ENCODE measurements around the gene TRAPPC10.

The TRAPPC10 gene

GRCh38 chr21:44024257-44024656 lies 12.1 kb downstream of the TRAPPC10 start:
- no peaks in the 10 kb centered on the region for H3K27me3 ChIP-seq
- no peak overlapping the region for H3K4me2 ChIP-seq
- H3K4me1 ChIP-seq, result peaks cover 50% of the 10 kb centered on the region
- H3K9me3 ChIP-seq, result peaks cover 8% of the 10 kb centered on the region
- no peak overlapping the region for H3K9ac ChIP-seq
- no peak overlapping the region for H3K27ac ChIP-seq
- no peak overlapping the region for H3K4me3 ChIP-seq
- TF ChIP-seq Cebpa-rat (IDR thresholded peaks at IDR 0.05), result no peak
- H4K20me1 ChIP-seq, result peaks cover 100% of the 10 kb centered on the region
- H3K36me3 ChIP-seq, result peaks cover 7% of the 10 kb centered on the region; the same call in 1 of the 2 replicates

DNA sequence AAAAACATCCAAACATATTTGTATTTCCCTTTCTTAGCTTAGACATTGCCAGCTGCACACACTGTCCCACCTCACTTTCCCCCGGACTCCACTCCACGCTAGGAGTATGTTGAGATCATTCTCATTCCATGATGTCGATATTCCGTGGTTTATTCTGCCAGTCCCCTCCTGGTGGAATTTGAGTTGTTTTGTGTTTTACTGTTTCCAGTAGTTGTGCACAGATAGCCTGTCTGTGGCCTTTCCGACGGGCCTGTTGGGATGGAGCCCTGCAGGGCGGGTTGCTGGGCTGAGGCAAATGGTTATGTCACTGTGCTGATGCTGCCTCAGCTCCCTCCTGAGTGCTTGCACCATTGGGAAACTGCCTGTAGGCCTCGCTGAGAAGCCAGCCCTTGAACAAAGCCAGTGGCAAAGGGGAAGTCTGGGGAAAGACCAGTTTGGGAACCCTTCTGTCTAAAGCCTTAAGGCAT lies 12.8 kb downstream of the TRAPPC10 start:
- Histone ChIP-seq H3K27ac (no peak overlapping the region), H4K20me1 (peaks cover 100% of the 10 kb centered on the region)

DNA sequence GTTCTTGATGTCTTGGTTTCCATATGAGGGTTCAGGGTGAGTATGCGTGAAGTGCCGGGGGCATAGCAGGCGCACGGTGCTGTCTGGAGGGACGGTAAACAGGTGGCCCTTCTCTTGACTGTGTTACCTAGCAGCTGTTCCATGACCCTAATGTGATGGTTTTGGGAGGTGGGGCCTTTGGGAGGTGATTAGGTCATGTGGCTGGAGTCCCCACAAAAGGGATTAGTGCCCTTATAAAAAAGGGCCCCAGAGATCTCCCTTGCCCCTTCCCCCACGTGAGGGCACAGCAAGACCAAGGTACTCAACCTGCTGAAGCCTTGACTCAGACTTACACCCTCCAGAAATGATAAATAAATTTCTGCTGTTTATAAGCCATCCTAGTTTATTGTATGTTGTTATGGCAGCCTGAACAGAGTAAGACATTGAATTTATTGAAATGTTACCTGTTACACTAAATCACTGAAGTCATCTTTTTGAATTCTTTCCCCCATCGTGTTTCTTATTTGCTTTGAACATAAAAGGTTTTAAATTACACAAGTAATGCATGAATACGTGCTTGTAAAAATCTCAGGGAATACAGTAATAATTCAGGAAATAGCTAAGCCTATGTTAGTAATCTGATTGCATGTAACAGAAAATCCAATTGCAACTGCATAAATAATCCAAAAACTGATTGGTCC lies 15.6 kb downstream of the TRAPPC10 start:
- no peak overlapping the region for H3K4me3 ChIP-seq
- peaks cover 8% of the 10 kb centered on the region for H3K9me3 ChIP-seq
- H3K4me2 ChIP-seq, result no peak overlapping the region
- no peak overlapping the region for H3K9ac ChIP-seq
- peaks cover 12% of the 10 kb centered on the region for H3K36me3 ChIP-seq
- no peak for TF ChIP-seq Cebpa-rat (IDR thresholded peaks at IDR 0.05)
- no peaks in the 10 kb centered on the region for H3K27me3 ChIP-seq
- H3K27ac ChIP-seq, result no peak overlapping the region
- peaks cover 92% of the 10 kb centered on the region for H4K20me1 ChIP-seq
- peaks cover 30% of the 10 kb centered on the region for H3K4me1 ChIP-seq

More for the DNA sequence above, 12.8 kb downstream of the TRAPPC10 start:
- peaks cover 7% of the 10 kb centered on the region; the same call in 1 of the 2 replicates for H3K36me3 ChIP-seq
- H3K4me2 ChIP-seq, result peak overlapping the region; percentile 47
- H3K27me3 ChIP-seq, result no peaks in the 10 kb centered on the region
- peaks cover 8% of the 10 kb centered on the region for H3K9me3 ChIP-seq
- H3K4me1 ChIP-seq, result peaks cover 44% of the 10 kb centered on the region
- H3K4me3 ChIP-seq, result no peak overlapping the region
- H3K9ac ChIP-seq, result no peak overlapping the region
- no peak for TF ChIP-seq Cebpa-rat (IDR thresholded peaks at IDR 0.05)

- H3K27me3 ChIP-seq, result no peaks in the 10 kb centered on the region
- no peak overlapping the region for H3K9ac ChIP-seq
- H3K4me2 ChIP-seq, result no peak overlapping the region
- H3K4me1 ChIP-seq, result peaks cover 30% of the 10 kb centered on the region
- H4K20me1 ChIP-seq, result peaks cover 87% of the 10 kb centered on the region
- no peak overlapping the region for H3K4me3 ChIP-seq
- TF ChIP-seq Cebpa-rat (IDR thresholded peaks at IDR 0.05), result no peak
- no peak overlapping the region for H3K27ac ChIP-seq
- H3K9me3 ChIP-seq, result peaks cover 8% of the 10 kb centered on the region
- H3K36me3 ChIP-seq, result peaks cover 18% of the 10 kb centered on the region
These were observed 16.2 kb downstream of the TRAPPC10 start for GRCh38 chr21:44028287-44028659.

DNA sequence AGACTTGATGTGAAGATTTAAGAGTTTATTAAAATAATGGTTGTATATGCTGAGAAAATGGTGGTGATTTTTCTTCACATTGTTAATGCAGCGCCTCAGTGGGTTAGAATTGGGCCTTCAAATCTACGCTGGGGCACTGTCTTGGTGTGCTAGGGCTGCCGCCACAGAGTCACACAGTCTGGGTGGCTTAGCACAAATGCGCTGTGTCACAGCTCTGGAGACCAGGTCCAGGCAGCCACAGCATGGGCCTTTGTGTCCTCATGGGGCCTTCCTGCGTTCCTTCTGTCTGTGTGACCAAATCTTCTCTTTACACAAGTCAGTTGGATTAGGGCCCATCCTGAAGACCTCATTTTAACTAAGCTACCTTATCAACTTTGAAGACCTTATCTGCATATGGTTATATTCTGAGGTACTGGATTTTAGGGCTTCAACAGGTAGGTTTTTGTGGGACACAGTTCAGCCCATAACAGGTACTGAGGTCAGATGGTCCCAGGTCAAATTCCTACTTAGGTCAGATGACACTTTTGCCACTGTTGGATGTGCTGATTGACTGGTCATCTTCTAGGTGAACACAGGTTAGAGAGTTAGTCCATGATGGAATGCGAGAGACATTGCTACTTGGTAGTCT lies 17.5 kb downstream of the TRAPPC10 start:
- H3K4me1 ChIP-seq, result peaks cover 30% of the 10 kb centered on the region
- no peak overlapping the region for H3K9ac ChIP-seq
- H3K27ac ChIP-seq, result no peak overlapping the region
- H4K20me1 ChIP-seq, result peaks cover 80% of the 10 kb centered on the region
- no peak overlapping the region for H3K4me2 ChIP-seq
- peaks cover 8% of the 10 kb centered on the region for H3K9me3 ChIP-seq
- H3K27me3 ChIP-seq, result no peaks in the 10 kb centered on the region
- peaks cover 29% of the 10 kb centered on the region for H3K36me3 ChIP-seq
- no peak for TF ChIP-seq Cebpa-rat (IDR thresholded peaks at IDR 0.05)
- no peak overlapping the region for H3K4me3 ChIP-seq

DNA sequence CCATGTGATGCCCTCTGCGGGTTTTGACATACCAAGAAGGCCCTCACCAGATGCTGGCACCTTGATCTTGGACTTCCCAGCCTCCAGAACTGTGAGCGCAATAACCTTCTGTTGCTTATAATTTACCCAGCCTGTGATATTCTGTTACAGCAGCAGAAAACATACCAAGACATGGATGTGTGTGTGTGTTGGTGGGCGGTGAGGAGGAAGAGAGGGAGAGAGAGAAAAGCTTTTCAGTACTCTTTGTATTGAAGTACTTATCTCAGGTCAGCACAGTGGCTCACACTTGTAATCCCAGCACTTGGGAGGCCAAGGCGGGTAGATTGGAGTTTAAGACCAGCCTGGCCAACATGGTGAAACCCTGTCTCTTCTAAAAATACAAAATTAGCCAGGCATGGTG lies 23.1 kb downstream of the TRAPPC10 start:
- Histone ChIP-seq H3K36me3 (peaks cover 76% of the 10 kb centered on the region), H3K27me3 (no peaks in the 10 kb centered on the region), H3K4me3 (no peak overlapping the region), H3K27ac (no peak overlapping the region), H4K20me1 (peaks cover 50% of the 10 kb centered on the region), H3K4me1 (no peaks in the 10 kb centered on the region), H3K4me2 (no peak overlapping the region), H3K9ac (no peak overlapping the region), H3K9me3 (no peaks in the 10 kb centered on the region)
- TF ChIP-seq Cebpa-rat (IDR thresholded peaks at IDR 0.05), result no peak

DNA sequence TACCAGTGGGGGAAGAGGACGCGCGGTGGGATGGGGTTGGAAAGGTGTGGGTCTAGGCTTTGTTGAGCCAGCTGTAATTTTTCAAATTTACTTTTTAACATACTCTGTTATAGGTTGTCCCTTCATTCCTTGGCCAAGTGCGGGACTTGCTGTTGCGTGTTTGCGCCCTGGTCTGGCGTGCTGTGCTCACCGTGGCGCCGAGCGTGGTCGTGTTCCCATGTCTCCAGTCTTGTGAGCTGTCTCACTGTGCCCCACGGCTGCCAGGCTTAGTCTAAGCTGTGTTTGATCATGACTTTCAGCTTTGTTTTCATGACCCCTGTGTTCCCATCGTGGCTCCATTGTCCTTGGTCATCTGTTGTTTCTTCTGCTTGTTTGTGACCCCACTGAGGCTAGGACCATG lies 26.0 kb downstream of the TRAPPC10 start:
- H3K27me3 ChIP-seq, result no peaks in the 10 kb centered on the region
- no peaks in the 10 kb centered on the region for H3K9me3 ChIP-seq
- no peak overlapping the region for H3K4me2 ChIP-seq
- TF ChIP-seq Cebpa-rat (IDR thresholded peaks at IDR 0.05), result no peak
- peaks cover 8% of the 10 kb centered on the region for H3K4me1 ChIP-seq
- H3K36me3 ChIP-seq, result peaks cover 74% of the 10 kb centered on the region
- H3K27ac ChIP-seq, result no peak overlapping the region
- peaks cover 38% of the 10 kb centered on the region for H4K20me1 ChIP-seq
- no peak overlapping the region for H3K4me3 ChIP-seq
- no peak overlapping the region for H3K9ac ChIP-seq

DNA sequence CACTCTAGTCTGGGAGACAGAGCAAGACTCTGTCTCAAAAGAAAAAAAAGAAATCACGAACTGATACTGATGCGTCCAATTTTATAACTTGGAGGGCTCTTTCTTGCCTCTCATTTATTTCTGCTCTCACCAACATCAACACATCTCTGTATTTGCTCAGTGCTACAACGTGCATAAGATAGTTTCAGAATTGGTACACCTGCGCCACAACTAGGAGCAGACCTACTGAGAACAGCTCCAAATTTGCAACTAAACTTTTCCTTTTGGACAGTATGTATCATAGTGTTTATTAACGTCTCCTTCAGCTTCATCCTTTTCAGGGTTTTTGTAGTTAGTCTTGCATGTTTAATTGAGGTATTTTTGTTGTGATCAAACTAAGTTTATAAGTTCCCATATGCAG lies 27.7 kb downstream of the TRAPPC10 start:
- Histone ChIP-seq H3K9me3 (no peaks in the 10 kb centered on the region), H3K27me3 (no peaks in the 10 kb centered on the region), H3K4me1 (peaks cover 17% of the 10 kb centered on the region), H3K9ac (no peak overlapping the region), H3K4me3 (no peak overlapping the region), H4K20me1 (peaks cover 48% of the 10 kb centered on the region), H3K4me2 (no peak overlapping the region), H3K36me3 (peaks cover 60% of the 10 kb centered on the region), H3K27ac (no peak overlapping the region)
- no peak for TF ChIP-seq Cebpa-rat (IDR thresholded peaks at IDR 0.05)

DNA sequence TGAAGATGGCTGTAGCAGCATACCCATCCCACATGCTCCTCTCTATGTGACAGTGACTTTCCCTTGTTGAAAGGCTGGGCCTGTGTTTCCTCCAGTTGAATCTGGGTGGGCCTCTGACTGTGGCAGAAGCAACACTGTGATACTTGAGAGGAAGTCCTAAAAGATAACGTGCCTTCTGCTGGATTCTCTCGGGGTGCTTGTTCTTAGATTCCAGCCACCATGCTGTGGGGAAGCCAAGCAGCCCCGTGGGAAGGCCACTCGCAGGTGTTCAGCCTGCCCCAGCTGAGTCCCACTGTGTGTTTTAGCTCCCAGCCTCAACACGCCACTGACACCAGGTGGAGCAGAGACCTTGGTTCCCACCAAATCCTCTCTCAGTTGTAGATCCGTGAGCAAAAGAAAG lies 31.5 kb downstream of the TRAPPC10 start:
- Histone ChIP-seq H3K27ac (0 out of 2 replicates have a peak overlapping the region, but pooled peaks have one; percentile 7), H3K4me1 (peaks cover 27% of the 10 kb centered on the region), H3K4me3 (no peak overlapping the region), H3K9me3 (no peaks in the 10 kb centered on the region), H3K27me3 (no peaks in the 10 kb centered on the region), H3K36me3 (peaks cover 48% of the 10 kb centered on the region), H3K4me2 (peak overlapping the region; percentile 55), H4K20me1 (peaks cover 50% of the 10 kb centered on the region), H3K9ac (no peak overlapping the region; the same call in 1 of the 2 replicates)
- TF ChIP-seq Cebpa-rat (IDR thresholded peaks at IDR 0.05), result no peak

DNA sequence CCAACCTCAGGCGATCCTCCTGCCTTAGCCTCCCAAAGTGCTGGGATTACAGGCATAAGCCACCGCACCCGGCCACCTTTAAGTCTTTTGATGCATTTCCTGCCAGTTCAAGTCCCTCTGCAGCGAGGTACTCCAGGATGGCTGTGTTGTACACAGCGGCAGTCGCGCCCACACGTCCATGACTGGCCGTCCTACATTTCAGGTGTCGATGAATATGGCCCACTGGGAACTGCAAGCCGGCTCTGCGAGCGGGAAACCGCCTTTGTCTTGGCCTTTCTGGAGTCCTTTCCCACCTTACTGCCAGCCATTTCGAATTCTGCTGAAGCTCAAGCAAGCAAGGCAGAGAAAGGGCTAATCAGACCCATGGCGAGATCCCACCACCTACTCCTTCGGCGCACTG lies 34.6 kb downstream of the TRAPPC10 start:
- Histone ChIP-seq H3K27ac (no peak overlapping the region), H4K20me1 (peaks cover 82% of the 10 kb centered on the region), H3K9ac (no peak overlapping the region), H3K27me3 (no peaks in the 10 kb centered on the region), H3K4me1 (peaks cover 55% of the 10 kb centered on the region), H3K9me3 (no peaks in the 10 kb centered on the region), H3K4me2 (no peak overlapping the region), H3K36me3 (peaks cover 26% of the 10 kb centered on the region), H3K4me3 (no peak overlapping the region)
- no peak for TF ChIP-seq Cebpa-rat (IDR thresholded peaks at IDR 0.05)
